ENCODE results near the gene FRMD8.
"Not testable (repeated sequence)": the region's sequence is repeated elsewhere in the genome, so short reads cannot be mapped to it uniquely, and the experiment has no call there.

Gene FRMD8

DNA sequence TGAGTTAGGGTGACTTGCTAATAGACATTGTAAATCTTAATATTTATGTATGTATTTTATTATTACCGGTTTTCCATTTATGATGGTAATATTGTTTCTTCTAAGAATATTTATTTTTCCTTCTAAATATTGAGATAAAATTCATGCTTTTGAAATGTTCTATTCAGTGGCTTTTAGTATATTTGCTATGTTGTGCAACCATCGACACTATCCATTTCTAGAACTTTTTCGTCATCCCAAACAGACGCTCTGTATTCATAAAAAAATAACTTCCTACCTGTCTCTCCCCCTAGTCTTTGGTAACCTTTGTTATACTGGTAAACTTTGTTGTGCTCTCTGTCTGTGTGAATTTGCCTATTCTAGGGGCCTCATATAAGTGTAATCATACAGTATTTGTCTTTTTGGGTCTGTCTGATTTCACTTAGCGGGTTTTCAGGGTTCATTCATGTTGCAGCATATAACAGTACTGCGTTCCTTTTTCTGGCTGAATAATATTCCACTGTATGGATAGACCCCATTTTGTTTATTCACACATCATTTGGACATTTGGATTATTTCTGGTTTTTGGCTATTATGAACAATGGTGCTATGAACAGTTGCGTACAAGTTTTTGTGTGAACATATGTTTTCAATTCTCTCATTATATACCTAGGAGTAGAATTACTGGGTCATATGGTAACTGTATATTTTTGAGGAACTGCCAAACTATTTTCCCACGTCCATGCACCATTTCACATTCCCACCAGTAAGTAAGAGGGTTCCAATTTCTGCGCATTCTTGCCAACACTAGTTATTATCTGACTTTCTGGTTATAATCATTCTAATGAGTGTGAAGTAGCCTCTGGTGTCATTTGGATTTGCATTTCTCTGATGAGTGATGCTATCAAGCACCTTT is 52.1 kb downstream of the FRMD8 start:
- no peak for FAIRE-seq

DNA sequence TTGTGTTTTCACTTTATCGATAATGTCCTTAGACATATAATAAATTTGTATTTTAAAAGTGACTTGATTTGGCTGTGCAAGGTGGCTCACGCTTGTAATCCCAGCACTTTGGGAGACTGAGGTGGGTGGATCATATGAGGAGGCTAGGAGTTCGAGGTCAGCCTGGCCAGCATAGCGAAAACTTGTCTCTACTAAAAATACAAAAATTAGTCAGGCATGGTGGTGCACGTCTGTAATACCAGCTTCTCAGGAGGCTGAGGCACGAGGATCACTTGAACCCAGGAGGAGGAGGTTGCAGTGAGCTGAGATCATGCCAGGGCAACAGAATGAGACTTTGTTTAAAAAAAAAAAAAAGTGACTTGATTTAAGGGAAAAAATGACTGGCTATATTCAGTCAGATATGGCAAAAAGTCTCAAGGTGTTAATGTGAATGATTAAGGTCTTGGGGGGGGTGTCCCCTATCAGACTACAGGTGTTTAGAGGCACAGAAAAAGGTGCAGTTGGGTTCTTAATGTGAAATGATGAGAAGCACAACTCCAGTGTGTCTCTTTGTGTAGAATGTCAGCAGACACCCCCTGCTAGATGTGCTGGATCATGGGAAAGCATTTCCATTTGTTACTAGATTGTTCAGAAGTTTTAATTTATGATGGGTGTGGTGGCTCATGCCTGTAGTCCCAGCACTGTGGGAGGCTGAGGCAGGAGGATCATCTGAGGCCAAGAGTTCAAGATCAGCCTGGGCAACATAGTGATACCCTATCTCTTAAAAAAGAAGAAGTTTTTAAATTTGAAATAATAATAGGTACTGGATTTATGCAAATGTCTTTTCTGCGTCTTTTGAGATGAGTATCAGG is 53.1 kb downstream of the FRMD8 start:
- FAIRE-seq = no peak

DNA sequence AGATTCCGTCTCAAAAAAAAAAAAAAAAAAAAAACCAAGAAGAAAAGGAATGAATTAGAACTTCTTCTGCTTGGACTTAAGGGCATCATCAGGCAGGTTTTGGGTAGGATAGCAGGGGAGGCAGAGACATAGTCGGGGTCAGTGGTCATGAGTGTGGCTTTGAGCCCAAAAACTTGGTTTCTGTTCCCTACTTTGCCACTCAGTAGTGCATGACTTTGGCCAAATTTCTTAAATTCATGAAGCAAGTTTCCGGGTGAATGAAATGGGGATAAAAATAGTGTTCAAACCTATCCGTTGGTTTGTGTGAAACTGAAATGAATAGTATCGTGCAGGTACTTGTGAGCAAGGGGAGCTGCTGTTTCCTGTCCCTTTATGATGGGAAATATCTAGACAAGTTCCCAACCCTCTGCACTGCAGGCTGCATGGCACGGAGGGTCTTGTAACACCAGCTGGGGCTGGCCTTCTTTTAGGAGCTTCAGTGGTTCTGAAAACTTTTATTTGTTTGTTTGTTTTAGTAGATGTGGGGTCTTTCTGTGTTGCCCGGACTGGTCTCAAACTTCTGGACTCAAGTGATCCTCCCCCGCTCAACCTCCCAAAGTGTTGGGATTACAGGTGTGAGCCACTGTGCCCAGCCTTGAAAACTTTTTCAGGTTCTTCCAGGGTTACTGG is 54.5 kb downstream of the FRMD8 start:
- FAIRE-seq = no peak

DNA sequence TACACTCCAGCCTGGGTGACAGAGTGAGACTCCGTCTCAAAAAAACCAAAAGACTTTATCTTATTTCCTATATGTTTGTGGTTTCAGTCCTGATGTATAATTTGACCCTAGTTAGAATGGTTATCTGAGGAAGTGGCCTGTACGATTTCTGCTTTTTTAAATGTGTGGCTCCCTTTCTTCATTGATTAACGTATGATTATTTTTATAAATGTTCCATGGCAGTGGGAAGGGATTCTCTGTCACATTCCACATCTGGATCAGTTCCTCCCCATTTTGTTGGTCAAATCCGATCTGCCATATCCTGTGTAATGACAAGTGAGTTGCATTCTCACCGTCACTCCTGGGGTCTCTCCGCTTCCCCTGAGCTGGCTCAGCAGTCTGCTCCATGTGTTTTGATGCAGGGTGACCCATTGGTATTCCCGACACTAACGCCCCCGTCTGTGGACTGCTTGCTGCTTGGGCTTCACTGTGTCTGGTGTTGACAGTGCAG is 56.5 kb downstream of the FRMD8 start:
- FAIRE-seq = no peak

DNA sequence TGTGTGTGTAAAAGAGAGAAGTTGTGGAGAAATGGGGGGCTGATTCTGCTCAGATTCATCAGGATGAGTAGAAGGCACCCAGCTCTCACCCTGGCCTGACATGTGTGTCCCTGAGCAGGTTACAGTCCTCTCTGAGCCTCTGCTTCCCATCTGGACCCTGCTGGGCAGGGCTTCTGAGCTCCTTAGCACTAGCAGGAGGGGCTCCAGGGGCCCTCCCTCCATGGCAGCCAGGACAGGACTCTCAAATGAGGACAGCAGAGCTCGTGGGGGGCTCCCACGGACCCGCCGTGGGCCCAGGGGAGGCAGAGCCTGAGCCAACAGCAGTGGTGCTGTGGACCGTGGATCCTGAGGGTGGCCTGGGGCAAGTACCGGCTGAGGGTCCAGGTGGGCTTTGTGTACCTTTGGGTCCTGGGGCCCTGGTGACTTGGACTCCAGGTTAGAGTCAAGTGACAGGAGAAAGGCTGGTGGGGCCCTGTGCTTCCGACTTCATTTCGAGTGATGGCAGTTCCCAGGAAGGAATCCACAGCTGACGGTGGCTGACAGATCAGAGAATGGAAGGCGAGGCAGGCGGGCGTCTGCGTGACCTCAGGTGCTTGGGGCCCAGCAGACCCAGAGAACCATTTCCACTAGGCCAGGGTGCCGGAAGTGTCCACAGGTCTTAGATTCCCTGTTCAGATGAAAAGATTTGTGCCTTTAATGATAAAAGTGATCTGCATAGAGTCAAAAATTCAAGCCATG is 58.0 kb downstream of the FRMD8 start:
- no peak for FAIRE-seq

DNA sequence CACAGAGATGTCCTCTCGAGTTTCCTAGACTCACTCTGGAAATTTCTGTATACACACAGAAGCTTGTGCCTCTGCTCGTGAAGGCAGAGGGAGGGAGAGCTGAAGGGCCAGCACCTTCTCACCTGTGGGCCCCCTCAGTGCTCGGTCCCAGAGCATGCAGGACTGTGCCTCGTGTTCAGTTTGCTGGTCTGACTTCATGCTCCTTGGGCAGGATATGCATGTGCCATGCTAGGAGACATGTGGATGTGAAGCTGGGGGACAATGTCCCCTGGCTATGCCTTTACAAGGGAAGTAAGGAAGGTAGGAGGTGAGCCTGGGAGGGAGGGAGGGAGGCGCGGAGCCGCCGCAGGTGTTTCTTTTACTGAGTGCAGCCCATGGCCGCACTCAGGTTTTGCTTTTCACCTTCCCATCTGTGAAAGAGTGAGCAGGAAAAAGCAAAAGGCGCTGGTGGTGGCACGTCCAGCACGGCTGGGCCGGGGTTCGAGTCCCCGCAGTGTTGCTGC is 58.7 kb downstream of the FRMD8 start:
- FAIRE-seq = no peak

DNA sequence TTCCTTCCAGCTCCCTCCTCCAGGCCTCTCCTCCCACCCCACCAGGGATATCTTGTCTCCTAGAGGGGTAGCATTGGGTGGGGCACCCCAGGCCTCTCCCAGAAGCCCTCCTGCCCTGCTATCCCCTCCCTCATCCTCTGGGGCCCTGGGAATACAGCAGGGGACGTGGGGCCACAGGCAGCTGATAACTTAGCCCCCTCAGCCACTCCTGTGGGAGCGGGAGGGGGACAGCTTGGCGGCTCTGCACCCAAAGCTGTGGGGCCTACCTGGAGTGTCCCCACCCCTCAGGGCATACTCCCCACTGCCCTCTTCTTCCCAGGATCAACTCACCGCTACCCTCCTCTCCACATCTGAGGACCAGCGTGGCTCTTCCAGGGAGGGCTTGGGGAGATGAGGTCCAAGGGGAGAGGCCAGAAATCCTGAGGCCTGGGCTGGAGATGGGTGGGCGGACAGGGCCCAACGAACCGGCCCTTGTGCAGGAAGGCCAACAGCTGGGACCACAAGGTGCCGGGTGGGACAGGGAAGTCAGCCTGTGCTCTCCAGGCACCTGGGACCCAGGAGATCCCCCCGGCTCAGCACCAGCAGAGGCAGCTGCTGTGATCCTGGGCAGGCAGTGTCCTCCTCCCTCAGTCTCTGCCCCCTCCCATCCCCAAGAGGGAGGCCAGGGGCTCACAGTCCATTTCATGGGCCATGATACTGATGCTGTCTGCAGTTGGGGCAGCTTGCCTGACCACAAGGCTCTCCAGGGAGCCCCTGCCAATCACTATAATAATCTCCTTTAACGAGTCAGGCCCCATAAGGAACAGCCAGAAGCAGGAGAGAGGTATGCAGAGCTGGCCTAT is 59.4 kb downstream of the FRMD8 start:
- FAIRE-seq = no peak

DNA sequence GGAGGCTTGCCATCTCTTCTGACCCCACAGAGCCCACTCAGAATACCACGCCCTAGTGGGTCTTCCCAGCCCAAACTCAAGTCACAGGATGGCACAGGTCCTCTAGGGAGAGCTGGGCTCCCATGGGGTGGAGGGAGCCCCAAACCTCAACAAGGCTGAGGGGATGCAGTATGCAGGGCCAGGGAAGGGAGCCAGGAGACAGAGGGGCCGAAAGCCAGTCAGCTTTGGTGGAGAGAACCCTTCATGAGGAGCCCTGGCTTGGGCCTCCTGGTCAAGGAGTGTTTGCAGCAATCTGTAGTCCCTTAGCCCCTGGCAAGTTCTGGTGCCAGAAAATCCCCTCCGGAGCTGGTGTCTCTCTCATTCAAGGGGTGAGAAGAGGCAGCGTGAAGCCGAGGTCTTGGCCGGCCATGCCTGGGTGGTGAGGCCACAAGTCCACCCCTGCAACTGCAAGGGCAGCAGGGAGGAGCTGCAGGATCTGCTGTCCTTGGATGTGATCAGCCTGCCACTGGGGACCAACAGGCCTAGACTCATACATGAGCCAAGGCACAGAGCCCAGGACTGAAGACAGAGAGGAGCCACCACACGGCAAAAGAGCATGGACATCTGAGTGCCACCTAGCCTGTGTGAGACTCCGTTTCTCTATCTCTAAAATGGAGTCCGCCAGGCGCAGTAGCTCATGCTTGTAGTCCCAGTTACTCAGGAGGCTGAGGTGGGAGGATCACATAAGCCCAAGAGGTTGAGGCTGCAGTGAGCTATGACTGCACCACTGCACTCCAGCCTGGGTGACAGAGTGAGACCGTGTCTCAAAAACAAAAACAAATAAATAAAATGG is 60.2 kb downstream of the FRMD8 start:
- no peak for FAIRE-seq

DNA sequence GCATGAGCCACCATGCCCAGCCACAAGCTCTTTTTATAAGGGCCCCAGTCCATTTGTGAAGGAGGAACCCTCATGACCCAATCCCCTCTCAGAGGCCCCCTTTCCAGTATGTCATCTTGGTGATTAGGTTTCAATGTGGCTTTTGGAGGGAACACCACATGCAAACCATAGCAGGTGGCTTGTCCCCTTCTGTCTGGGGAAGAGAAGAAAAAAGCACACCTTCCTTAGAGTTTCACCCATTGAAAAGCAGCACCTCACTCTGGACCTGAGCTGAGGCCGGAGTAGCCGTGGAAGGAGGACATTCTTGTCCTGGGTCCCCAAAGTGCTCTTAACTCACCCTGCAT is 61.6 kb downstream of the FRMD8 start:
- FAIRE-seq = no peak

DNA sequence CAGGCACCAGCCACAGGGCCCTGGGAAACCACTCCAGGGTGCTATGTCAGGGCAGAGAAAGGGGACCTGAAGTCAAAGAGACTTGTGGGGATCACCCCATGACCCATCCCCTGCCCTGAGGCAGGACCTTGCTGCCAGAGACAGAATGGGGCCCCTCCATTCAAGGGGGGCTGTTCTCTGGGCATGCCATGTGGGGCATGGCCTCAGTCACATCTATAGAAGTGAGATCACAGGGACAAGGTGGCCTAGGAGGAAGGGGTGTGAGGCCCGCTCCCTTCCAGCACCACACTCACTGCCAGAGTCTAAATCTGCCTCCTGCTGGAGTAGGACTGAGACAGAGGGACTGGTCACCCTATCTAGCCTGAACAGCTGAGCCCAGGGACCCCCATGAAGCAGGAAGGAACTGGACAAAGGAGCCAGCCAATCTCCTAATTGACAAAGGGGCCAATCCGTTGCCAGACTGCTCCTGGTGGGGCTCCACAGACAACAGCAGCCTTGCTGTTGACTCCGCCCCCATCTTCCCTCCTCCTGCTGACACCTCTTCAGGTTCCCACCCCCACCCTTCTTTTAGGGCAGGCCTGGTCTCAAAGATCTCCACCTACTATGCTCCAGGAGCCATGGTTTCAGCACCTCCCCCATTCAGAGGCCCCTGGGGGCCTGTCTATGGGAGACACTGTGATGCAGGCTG is 62.1 kb downstream of the FRMD8 start:
- no peak for FAIRE-seq

DNA sequence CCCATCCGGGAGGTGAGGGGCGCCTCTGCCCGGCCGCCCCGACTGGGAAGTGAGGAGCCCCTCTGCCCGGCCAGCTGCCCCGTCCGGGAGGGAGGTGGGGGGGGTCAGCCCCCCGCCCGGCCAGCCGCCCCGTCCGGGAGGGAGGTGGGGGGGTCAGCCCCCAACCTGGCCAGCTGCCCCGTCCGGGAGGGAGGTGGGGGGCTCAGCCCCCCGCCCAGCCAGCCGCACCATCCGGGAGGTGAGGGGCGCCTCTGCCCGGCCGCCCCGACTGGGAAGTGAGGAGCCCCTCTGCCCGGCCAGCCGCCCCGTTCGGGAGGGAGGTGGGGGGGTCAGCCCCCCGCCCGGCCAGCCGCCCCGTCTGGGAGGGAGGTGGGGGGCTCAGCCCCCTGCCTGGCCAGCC is 64.9 kb downstream of the FRMD8 start:
- FAIRE-seq = not testable (repeated sequence)

DNA sequence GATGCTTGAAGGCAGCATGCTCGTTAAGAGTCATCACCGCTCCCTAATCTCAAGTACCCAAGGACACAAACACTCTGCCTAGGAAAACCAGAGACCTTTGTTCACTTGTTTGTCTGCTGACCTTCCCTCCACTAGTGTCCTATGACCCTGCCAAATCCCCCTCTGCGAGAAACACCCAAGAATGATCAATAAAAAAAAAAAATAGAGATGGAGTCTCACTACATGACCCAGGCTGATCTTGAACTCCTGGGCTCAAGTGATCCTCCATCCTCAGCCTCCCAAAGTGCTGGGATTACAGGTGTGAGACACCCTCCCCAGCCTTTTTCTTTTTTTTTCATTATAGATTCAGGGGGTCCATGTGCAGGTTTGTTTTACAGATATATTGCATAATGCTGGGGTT is 65.8 kb downstream of the FRMD8 start:
- FAIRE-seq = not testable (repeated sequence)

DNA sequence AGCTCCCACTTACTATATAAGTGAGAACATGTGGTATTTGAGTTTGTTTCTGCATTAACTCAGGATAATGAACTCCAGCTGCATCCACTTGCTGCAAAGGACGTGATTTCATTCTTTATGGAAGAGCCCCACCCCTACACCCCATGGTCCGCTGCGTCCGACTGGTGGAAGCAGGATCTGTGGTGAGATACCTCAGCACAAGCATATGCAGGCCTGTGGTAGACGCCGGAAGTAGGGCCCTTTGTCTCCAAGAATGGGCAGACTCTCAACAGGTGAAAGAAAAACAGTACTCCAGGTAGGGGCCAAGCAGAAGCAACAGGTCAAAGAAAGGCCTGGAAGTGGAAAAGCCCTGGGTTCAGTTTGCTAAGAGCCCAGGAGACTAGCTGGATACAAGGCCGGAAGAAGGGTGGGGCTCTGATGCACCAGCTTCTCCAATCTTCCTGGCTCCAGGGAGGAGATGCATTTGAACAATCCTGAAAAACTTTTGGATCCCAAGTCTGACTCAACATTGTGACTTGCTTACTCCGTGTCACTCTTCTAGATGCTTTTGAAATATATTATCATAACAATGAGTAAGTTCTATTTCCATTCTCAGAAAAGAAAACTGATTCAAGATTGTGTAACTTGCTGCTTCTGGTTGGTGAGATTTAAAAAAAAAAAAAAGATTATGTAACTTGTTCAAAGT is 66.5 kb downstream of the FRMD8 start:
- FAIRE-seq = no peak

DNA sequence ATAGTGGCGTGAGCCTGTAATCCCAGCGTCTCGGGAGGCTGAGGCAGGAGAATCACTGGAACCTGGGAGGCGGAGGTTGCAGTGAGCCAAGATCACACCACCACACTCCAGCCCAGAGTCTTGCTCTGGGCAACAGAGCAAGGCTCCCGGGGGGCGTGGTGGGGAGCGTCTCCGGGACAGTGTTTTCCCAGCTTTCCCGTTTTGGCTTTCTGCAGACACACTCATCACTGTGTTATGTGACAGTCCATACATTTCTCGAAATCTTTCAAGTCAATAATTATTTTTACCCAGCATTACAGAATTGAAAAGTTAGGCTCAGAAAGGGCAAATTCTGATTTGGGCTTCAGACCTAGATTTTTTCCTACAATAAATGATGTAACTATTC is 67.9 kb downstream of the FRMD8 start:
- no peak for FAIRE-seq

DNA sequence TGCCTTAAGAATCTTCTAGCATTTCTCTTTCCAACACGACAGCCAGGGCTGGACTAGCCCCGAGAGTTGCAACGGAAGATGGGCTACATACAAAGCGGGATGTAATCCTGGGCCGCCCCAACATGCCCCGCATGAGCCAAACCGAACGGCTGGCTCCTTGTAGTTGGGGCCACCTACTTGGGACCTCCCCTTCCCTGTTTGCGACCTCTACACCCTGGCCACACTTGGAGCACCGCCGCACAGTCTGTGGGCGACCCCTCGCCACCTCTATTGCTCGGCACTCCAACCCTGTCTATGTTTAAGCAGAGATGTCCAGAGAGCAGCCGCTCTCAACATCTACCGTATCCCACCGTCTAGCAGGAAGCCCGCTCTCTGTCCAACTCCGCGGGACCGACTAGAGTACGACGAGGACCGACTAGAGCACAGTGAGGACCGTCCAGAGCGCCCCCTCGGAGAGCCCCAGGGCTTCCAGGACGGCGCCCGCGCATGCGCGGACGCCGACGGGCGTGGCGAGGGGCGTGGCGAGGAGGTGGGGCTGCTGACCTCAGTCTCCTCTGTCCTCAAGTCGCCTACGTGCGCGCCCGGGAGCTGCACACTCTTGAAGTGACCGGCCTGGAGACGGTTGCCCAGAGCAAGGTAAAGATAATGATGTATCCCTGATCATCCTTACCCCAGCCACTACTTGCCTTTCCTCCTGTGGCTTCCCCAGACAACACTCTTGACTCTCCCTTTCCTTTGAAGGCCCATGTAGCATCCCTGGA is 68.4 kb downstream of the FRMD8 start:
- no peak for FAIRE-seq

DNA sequence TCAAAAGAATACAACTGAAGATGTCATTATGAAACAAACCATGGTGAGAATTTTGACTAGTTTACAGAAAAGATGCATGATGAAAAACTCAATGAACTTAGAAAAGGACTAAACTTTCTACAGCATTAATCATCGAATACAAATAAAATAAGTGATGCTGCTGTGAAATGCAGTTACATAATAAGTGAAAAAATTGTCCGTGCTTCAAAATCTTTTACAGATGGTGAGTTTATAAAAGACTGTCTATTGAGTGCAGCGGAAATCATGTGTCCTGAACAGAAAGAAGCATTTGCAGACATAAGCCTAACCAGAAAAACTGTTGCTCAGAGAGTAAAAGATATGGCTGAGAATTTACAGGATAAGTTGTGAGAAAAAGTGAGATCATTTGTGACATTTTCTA is 70.0 kb downstream of the FRMD8 start:
- no peak for FAIRE-seq

DNA sequence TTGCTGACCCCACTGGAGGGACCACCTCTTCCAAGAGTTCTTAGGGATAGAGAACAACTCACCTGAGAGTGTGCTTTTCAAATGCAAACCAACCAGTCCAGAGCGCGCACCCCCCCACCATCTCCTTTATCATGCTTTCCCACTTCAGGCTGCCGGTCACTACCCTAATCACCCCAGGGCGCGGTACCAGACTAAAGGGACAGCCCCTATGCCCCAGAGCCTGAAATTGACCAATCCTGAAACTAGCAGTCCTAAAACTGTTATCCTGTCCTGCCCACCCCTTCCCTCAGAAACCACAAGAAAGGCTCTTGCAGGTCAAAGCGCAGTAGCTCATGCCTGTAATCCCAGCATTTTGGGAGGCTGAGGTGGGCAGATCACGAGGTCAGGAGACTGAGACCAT is 73.1 kb downstream of the FRMD8 start:
- no peak for FAIRE-seq
